DMS 273 treated with DMSO at 0.1 percent for 48 hours (cell line): ENCODE data around the gene CMIP.

Experiments
- DNase-seq: peaks from one replicate; lab custom pipeline; 2025; lab: John Stamatoyannopoulos, UW

Gene CMIP

GRCh38 chr16:81748476-81749198, 304.0 kb downstream of the CMIP start:
- no peak for DNase-seq

- DNase-seq: no peak
These were observed 307.7 kb downstream of the CMIP start for GRCh38 chr16:81752225-81752875.

- DNase-seq: no peak
These were observed 308.2 kb downstream of the CMIP start for GRCh38 chr16:81752876-81753227.

GRCh38 chr16:81754858-81755257, 310.2 kb downstream of the CMIP start:
- no peak for DNase-seq

- no peak for DNase-seq
These were observed 311.5 kb downstream of the CMIP start for GRCh38 chr16:81755915-81756614.

GRCh38 chr16:81756615-81757356, 312.2 kb downstream of the CMIP start:
- DNase-seq: no peak

GRCh38 chr16:81758376-81758775, 313.8 kb downstream of the CMIP start:
- DNase-seq: no peak
